GM21737 (cell line): ENCODE data around the gene TGFBR3.

ENCODE experiments used
- ATAC-seq: cut with Tn5 transposase; IDR thresholded peaks from one replicate; pipeline ENCODE4 v1.9.1; 2021; ENCODE audit warnings: mild to moderate bottlenecking, moderate library complexity; ENCODE audit not compliant: unreplicated experiment

Gene TGFBR3

DNA sequence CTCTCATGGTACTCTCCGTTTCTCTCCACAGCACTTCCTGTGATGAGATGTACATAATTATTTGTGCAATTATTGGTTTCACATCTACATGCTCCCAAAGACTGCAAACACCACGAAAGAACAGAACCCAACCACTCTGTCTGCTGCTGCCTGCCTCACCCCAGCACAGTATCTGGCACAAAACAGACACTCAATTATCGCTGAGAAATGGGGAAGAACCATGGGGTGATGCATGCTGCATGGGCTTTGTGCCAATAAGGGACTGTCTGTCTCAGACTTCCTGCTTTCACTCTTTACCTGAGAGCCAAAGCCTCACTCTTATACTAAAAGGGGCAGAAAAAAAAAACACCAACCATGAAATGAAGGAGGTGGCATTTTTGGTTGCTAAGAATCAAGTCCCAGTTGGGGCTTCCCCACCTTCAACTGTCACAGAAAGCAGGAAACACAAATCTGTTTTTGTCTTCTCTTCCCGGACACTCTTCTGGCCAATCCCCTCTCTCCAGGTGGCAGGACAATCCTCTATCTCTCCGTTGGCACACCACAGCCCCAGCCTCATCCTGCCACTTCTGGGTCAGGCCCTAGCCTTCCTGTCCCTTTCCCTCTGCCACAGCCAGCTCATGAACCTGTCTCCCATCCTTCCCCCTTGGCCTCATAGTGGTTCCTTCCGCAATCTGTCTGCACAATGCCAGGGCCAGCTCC is 82.0 kb downstream of the TGFBR3 start:
- ATAC-seq: peak; percentile 89

DNA sequence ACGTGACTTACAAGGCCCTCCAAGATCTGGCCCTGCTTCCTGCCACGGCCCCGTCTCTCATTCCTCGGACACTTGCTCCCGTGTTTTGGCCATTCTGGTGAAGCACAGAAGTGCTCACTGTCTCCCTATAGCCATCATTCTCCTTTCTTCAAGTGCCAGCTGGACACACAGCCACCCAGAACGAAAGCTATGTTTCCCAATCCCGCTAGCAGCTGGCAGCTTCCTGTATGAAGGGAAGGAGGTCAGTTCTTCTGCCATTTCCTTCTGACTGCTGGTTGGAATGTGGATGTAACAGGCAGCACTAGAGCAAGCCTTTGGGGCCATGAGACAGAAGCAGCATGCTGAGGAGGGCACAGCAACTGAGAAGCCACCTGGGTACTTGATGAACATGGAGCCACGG is 82.8 kb downstream of the TGFBR3 start:
- no peak for ATAC-seq

DNA sequence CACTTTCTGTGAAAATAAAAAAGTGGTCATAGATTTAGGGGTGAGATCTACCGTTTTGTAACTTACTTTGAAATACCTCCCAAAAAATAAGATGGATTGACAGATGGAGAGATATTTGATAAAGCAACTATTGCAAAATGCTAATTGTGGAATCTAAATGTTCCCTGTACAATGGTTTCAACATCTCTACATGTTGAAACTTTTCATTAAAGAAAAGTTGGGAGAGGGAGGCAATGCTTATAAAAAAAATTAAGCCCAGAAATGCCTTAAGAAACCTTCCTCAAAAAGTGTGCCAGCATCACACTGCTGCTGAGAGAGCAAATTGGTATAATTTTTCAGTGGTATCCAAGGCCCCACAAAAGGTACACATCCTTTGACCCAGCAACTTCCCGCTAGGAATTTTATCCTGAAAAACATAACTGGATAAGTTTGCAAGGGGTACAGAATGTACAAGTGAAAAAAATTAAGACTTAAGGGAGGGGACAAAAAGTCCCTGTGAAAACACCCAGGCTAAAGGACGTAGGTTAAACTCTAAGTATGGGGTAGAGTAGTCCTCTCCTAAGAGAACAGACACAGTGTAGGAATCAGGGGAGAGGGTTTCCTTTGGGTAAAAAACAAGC is 84.3 kb downstream of the TGFBR3 start:
- ATAC-seq: no peak

DNA sequence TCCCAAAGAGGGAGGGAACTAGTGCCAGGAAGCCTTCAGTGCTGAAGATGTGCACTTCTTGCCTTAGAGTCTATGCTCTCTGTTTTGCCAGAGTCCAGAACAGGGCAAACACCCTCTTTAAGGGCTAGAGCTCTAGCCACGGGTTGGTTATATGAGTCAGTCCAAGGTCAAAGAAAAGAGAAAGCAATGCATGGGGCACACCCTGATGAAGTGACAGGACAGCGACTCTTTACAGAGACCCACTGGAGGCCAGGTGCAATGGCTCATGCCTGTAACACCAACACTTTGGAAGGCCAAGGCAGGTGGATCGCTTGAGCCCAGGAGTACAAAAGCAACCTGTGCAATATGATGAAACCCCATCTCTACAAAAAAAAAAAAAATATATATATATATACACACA is 86.1 kb downstream of the TGFBR3 start:
- no peak for ATAC-seq

DNA sequence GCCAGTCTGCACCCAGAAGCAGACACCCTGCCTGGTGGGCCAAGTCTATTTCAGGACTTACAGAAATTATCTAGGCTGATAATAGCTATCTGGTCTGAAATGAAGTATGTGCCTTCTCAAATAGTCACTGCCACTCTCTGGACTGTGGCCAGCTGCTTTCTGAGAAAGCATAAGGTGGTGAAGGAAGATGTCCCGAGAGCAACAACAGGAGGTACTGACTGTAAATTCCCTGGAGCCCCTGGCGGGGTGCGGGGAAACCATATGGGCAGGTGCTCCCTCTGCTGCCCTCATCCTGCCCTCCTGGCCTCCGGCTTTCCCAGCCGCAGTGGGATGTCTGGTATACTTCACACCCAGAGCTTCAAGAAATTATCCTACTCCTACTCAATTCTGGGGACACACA is 86.8 kb downstream of the TGFBR3 start:
- ATAC-seq: no peak

DNA sequence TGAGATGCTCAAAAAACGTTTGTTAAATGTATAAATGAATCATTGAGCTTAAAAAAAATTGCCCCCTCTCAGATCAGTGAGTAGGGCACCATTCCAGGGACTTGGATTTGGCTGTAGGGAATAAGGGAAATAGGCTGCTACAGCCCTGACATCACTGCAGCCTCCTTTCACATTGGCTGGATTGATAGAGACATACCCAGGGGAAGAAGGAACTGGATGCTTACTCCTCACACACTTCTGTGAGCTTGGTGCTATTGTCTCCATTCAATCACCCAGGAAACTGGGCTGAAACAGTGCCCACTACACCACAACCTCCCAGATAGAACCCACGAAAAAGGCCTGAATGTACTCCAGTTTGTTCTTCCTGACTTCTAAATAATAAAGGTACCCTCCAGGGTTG is 87.2 kb downstream of the TGFBR3 start:
- no peak for ATAC-seq

DNA sequence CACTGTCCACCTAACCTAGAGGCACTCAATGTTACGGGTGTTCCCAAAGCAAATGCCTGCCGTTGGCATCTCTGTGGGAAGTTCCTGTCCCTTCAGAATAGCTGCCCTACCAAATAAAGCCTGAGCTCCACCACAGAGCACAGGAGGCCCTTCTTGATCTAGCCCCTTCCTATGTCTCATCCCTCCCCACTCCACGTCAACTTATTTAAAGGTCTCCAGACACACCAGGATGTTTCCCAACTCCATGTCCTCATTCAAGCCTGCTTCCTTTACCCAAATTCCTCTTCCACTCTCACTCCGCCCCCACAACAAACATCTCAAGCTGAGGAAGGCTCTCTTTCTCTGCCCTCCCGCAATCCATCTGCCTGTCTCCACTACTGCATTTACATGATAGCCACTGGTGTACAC is 87.7 kb downstream of the TGFBR3 start:
- no peak for ATAC-seq

DNA sequence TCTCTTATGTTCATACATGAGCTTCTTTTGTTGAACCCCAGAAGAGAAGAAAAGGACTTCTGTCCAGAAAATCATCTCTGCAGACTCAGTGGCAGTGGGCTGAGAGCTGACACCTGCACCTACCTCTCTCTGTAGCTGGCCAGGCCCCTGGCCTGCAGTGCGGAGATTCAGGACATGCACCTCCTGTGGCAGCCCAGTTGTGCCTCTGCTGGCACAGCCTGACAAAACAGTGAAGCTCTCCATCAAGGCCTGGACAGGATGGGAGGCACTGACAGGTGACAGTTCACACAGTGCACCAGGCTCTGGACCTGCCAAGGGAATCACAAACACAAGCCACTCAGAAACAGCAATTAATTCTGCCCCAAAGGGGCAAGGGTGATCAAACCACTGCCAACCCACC is 88.8 kb downstream of the TGFBR3 start:
- ATAC-seq: no peak

DNA sequence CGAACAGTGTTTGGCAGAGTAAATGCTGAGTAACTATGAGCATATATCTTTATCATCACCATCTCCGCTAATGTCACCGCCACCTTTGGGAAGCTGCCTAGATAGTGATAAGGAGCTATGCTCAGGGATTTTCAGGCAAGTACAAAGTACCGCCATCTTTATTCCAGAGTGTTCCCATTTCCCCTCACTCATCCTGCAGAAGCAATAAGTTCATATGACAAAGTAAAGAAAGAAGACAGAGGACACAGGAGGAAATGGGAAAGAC is 89.6 kb downstream of the TGFBR3 start:
- no peak for ATAC-seq

DNA sequence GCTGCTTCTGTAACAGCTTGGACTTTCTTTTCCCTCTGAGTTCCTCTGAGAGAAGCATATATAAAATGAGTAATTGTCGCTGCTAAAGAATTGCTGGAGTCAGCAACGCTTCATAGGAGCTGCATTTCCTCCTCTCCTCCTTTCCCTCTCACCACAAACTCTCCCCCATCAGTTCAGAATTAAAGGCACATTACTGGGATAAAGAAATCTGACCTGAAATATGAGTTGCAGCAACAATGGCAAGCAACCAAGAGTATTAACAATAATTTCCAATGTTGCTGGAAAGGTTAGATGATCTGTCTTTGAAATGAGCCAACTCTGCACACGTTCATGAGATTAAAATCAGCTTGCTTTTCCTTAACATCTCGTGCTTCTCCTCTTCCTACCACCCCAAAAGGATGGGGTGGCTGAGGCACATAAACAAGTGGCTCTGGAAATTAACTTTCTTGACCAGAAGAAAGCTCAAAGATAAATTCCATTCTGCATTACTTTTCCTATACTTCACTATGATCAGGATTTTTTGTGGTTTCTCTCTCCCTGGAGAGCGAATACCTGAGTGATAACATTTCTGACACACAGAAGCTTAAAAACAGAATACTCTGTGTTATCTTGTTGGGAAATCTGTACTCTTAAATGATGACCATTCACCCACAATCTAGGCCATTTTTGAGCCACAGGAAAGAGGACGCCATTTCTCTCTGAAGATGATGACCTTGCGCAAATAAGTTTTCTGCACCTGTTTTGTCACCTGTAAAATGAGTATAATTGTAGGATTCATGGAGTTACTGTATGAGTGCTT is 90.2 kb downstream of the TGFBR3 start:
- no peak for ATAC-seq

DNA sequence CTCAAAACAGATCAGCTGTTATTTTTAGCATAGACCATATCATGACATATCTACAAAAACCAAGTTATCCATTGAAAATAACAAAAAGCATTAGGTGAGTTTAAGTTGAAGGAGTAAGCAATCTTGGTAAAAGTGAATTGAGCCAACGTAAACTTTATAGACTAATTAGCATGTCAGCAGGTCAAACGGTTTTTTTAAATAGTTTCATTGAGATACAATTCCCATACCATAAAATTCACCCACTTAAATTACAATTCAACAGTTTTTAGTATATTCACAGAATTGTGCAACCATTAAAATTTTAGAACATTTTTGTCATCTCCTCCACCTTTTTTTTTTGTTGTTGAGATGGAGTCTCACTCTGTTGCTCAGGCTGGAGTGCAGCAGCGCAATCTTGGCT is 92.1 kb downstream of the TGFBR3 start:
- no peak for ATAC-seq

DNA sequence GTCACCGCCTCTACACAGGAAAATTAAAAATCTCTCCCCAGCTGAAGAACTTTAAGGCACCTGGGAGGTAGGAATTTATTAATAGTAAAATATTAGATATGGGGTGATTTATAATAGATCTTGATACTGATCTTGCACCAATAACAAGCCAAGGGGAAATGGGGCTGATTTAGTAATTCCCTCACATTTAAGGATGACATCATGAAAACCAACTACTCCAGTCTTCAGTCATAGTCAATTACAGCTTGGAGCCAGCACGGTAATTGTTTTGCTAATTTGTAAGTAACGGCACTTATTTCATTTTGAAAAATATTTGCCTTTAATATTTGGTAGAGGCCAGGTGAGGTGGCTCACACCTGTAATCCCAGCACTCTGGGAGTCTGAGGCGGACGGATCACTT is 92.8 kb downstream of the TGFBR3 start:
- no peak for ATAC-seq

DNA sequence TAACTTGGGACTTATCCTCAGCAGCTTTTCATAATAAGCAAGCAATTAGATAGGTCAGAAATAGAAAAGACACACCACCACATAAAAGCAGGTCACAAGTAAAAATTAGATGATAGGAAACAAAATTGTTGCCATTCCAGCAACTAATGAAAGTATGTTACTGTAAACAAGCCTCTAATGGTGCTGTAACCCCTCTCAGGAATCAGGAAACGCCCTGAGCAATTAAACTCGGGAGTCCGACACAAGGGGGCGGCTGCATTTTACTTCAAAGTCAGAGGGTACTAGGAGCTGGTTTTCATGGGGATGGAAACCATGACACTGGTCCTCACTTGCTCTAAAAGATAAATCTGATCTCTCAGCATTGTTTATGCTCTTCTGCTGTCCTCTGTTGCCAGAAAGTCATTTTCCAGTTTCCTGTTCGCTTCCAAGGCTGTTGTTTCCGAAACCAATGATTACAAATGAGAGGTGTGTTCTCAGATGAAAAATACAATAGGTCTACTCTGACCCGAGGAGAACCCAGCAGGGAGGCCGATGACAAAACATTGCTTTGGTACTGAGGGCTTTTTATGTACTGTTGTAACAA is 93.4 kb downstream of the TGFBR3 start:
- ATAC-seq: no peak

DNA sequence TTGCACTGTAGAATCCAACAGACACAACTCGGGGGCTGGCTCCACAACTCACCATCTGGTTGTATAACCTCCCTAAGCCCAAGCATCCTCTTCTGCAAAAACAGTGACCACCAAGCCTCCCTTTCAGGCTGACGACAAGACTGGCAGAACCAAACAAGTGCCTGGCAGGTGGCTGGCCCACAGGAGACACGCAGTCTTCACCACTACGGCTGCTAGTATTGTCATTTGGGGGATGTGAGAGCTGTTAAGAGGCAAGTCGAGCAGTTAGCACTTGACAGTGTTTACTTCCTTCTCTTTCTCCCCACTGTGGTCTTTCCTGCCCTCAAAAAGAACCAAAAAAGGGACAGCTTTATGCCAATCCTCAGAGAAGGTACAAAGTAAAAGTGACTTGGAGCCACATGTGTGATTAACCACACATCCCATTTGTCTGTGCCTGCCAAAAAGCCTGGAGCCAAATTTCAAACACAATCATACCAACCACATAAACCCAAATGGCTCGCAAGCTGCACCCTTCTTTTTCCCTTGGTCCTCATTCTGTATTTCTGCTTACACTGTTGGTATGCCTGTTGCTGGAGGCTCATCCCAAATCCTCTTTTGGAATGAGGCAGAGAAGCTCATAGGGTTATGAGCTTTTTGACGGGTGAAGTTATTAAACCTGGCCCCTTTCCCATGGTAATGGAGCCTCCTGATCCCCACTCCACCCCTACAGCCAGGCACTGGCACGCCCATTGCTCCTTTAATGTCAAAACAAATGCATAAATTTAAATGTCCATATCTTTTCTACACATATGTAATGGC is 94.1 kb downstream of the TGFBR3 start:
- ATAC-seq: no peak

DNA sequence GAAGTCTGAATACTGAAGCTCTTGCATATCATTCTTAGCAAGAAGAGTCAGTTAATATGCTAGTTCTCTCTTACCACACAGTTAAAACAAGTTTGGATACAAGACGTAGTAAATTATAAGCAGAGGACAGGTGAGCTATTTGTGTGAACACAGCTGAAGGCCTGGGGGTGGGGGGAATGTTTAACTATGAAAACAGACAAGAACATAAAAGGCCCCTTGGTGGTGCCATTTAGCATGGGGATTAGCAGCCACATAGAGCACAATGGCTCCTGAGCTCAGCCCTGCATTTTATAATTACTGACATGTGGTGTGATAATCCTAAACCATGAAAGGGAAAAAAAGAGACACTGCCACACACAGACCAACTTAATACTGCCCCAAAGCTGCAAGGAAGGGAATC is 94.8 kb downstream of the TGFBR3 start:
- ATAC-seq: no peak

DNA sequence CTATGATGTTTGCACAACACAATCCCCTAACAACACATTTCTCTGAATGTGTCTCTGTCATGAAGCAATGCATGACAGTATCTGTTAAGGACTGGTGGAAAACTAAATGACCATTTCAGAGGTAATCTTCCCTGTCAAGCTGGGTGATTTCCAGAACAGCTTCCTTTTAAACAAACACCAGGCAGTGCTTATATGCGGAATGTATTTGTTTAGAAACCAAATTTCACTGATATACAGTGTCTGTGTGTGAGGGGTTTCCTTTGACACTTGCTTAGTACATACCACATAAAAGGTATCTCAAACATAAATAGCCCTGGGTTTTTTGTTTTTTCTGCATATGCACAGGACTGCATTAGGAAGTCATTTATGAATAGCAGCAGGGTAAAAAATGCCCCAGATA is 95.6 kb downstream of the TGFBR3 start:
- no peak for ATAC-seq

DNA sequence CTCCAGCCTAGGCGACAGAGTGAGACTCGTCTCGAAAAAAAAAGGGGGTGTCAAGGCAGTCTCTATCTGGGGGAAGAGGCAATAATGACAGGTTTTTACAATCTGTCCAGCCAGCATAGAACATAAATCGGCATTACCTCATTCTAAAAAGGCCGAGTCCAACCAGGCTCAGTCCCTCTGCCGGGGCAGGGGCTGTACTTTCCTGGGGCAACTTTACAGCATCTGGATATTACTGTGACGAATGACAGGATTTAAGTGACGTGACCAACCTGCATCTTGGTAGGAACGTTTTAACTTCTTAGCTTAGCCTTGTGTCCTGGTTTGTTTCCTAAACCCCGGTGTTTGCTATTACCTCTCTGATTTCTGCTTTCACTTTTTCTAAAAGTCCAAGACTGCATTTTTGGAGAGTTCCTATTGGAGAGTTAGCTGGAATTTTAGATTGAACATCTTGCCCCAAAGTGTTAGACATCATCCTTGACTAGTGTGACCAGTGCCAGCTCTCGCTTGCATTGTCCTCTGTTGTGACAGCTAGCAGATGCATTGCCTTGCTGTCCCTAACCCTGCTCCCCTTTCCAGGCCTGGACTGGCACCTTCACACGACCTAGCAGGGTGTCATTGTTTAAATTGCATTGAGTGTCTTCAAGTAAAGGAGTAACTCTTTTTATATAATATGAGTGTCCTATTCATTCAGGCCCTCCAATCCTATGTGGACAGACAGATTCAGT is 96.5 kb downstream of the TGFBR3 start:
- no peak for ATAC-seq

DNA sequence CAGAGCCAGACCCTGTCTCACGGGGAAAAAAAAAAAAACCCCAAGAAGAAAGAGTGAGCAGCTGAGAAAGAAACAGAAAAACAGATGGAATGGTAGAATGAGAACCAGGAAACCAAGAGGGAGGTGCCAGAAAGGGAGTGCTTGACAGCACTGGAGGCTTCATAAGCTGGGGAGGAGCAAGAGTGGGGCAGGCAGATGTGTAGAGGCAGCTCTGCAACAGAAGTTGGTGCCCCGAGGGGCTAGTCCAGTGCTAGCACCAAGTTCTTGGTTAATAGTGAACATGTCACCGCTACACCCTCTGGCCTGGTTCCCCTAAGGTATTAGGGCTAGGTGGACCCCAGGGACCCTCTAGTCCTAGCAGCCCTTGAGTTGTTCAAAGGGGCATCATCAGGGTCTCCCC is 98.0 kb downstream of the TGFBR3 start:
- ATAC-seq: no peak

DNA sequence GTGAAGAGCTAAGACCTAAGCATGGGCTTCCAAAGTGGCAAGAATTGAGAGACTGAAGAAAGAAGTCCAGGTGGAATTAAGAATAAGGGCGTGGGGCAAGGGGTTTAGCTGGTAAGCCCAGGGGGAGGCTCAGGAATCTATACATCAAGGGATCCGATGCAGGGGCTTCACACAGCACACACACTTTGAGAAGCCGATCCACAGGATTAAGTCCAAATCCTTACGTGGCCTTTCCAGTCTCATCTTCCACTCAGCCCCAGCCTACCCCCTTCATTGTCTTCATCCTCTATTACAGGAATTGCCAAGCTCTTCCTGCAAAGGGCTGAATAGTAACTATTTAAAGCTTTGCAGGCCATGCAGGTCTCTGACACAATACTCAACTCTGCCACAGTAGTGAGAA is 101.3 kb downstream of the TGFBR3 start:
- ATAC-seq: no peak

DNA sequence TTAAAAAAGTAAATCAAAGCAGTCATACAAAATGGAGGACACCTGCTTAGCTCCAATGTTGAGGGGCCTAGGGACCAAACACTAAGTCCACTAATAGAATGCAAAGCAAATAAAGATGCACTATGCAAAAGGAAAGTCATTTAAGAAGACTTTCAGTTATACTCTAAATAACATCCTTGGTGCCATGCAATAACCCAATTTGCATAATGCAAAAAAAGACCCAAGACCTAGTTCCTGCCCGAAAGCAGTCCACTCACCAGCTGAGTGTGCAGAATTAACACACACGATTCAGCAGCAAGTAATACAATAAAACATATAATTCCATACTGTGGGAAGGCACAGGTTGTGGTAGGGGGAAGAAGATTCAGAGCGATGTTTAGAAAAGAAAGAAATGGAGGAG is 101.8 kb downstream of the TGFBR3 start:
- no peak for ATAC-seq
